IMR-90 (cell line): ENCODE results near the gene SERPINB2. TPM values are rescaled to one million over a fixed set of nuclear protein-coding genes. Genes with fewer than 3 reads are reported as not detected.

ENCODE experiments used
- ATAC-seq: fragments of 200-7000 bp; cut with Tn5 transposase; 2 replicates; pipeline ENCODE4 v1.9.1; 2020; ENCODE audit warnings: low read depth, mild to moderate bottlenecking, moderate library complexity
- BruUV-seq: library from RNA; stranded (reverse); fragments of 400-500 nt; replicated peaks from 2 replicates; lab custom pipeline; 2021; lab: Mats Ljungman, UMichigan
- CTCF ChIA-PET: fragments of 300-600 bp; formaldehyde crosslinking; extraction: SDS; loops from one replicate; lab custom pipeline; 2021; ENCODE audit warnings: antibody characterized with exemption; lab: Yijun Ruan, JAX
- POLR2A ChIA-PET: fragments of 300-600 bp; sonication (Branson Sonifier 250); formaldehyde crosslinking; loops from one replicate; lab custom pipeline; 2022; ENCODE audit warnings: antibody characterized with exemption; ENCODE audit not compliant: unreplicated experiment; lab: Charles Lee
- DNase-seq: peaks from one replicate; pipeline ENCODE4 v3.0.0; 2013
- H2AFZ ChIP-seq: replicated peaks from 2 replicates; pipeline ENCODE3; 2013; ENCODE audit warnings: low read length, mild to moderate bottlenecking; ENCODE audit not compliant: poor library complexity
- H2AK5ac ChIP-seq: 2 replicates; pipeline ENCODE4 v1.6.1; 2013; ENCODE audit warnings: low read depth, low read length, inconsistent platforms
- H2AK9ac ChIP-seq: replicated peaks from 2 replicates; pipeline ENCODE3; 2013; ENCODE audit warnings: mild to moderate bottlenecking, low read depth, low read length, moderate library complexity; ENCODE audit not compliant: poor library complexity
- H2BK120ac ChIP-seq: 2 replicates; pipeline ENCODE4 v1.6.1; 2013; ENCODE audit warnings: low read depth, low read length, inconsistent platforms
- H2BK15ac ChIP-seq: 3 replicates; pipeline ENCODE4 v1.6.1; 2013; ENCODE audit warnings: low read depth, low read length, inconsistent platforms
- H2BK20ac ChIP-seq: 2 replicates; pipeline ENCODE4 v1.6.1; 2013; ENCODE audit warnings: low read depth, mild to moderate bottlenecking, inconsistent platforms, low read length, moderate library complexity
- H2BK5ac ChIP-seq: 2 replicates; pipeline ENCODE4 v1.6.1; 2013; ENCODE audit warnings: mild to moderate bottlenecking, low read depth, low read length, inconsistent platforms; ENCODE audit not compliant: poor library complexity, severe bottlenecking
- H3K14ac ChIP-seq: replicated peaks from 2 replicates; pipeline ENCODE4 v1.6.1; 2013; ENCODE audit warnings: low read depth, low read length, inconsistent platforms
- H3K18ac ChIP-seq: 2 replicates; pipeline ENCODE4 v1.6.1; 2013; ENCODE audit warnings: low read depth, low read length, control low read depth
- H3K23ac ChIP-seq: 2 replicates; pipeline ENCODE4 v1.6.1; 2013; ENCODE audit warnings: low read depth, low read length, inconsistent platforms
- H3K27ac ChIP-seq: 2 replicates; pipeline ENCODE4 v1.5.1; 2013; ENCODE audit warnings: mild to moderate bottlenecking, control low read depth, low read length; ENCODE audit not compliant: insufficient read depth
- H3K27me3 ChIP-seq: 2 replicates; pipeline ENCODE4 v1.6.1; 2013; ENCODE audit warnings: low read length; ENCODE audit not compliant: control insufficient read depth, insufficient read depth
- H3K36me3 ChIP-seq: 2 replicates; pipeline ENCODE4 v1.6.1; 2013; ENCODE audit warnings: low read length, mixed read lengths; ENCODE audit not compliant: control insufficient read depth, insufficient read depth
- H3K4ac ChIP-seq: 2 replicates; pipeline ENCODE4 v1.6.1; 2013; ENCODE audit warnings: low read depth, low read length, inconsistent platforms
- H3K4me1 ChIP-seq: 2 replicates; pipeline ENCODE4 v1.6.1; 2013; ENCODE audit warnings: low read length, mixed read lengths; ENCODE audit not compliant: control insufficient read depth, insufficient read depth
- H3K4me2 ChIP-seq: 2 replicates; pipeline ENCODE4 v1.6.1; 2013; ENCODE audit warnings: low read depth, mild to moderate bottlenecking, control low read depth, low read length, moderate library complexity
- H3K4me3 ChIP-seq: 2 replicates; pipeline ENCODE4 v1.5.1; 2013; ENCODE audit warnings: low read depth, mild to moderate bottlenecking, control low read depth, low read length, moderate library complexity; ENCODE audit not compliant: insufficient read depth
- H3K56ac ChIP-seq: 2 replicates; pipeline ENCODE4 v1.6.1; 2013; ENCODE audit warnings: low read length, inconsistent platforms; ENCODE audit not compliant: insufficient read depth; ENCODE audit errors: extremely low read depth
- H3K79me1 ChIP-seq, 2 experiments: 2 replicates each; pipeline ENCODE4 v1.6.1; 2013; ENCODE audit warnings: low read length in 2 of 2, inconsistent platforms in 1 of 2, low read depth in 1 of 2
- H3K9ac ChIP-seq: 2 replicates; pipeline ENCODE4 v1.6.1; 2013; ENCODE audit warnings: low read depth, low read length, control low read depth
- H3K9me1 ChIP-seq: 2 replicates; pipeline ENCODE4 v1.6.1; 2013; ENCODE audit warnings: low read length, inconsistent platforms; ENCODE audit not compliant: insufficient read depth
- H3K9me3 ChIP-seq: 2 replicates; pipeline ENCODE4 v1.6.1; 2013; ENCODE audit warnings: low read length; ENCODE audit not compliant: control insufficient read depth, insufficient read depth
- H4K20me1 ChIP-seq: 2 replicates; pipeline ENCODE4 v1.6.1; 2013; ENCODE audit warnings: low read length, inconsistent platforms; ENCODE audit not compliant: insufficient read depth
- H4K5ac ChIP-seq: 2 replicates; pipeline ENCODE4 v1.6.1; 2013; ENCODE audit warnings: mild to moderate bottlenecking, low read depth, low read length, control low read depth
- H4K8ac ChIP-seq, 2 experiments: 2 replicates each; pipeline ENCODE4 v1.6.1; 2013; ENCODE audit warnings: low read depth in 2 of 2, low read length in 2 of 2, control low read depth in 1 of 2, inconsistent platforms in 1 of 2
- H4K91ac ChIP-seq: 2 replicates; pipeline ENCODE4 v1.6.1; 2013; ENCODE audit warnings: low read depth, low read length, inconsistent platforms; ENCODE audit not compliant: insufficient read depth
- BHLHE40 ChIP-seq: fragments of 150-350 bp; IDR thresholded peaks from 2 replicates; pipeline ENCODE4 v1.6.1; 2016; ENCODE audit warnings: mild to moderate bottlenecking, low read depth, low read length
- CEBPB ChIP-seq: IDR thresholded peaks from 2 replicates; pipeline ENCODE4 v1.6.1; 2012; ENCODE audit warnings: low read depth, low read length, improper control_type of control experiment
- CHD1 ChIP-seq: IDR thresholded peaks from 2 replicates; pipeline ENCODE4 v1.6.1; 2012; ENCODE audit warnings: low read depth, low read length, improper control_type of control experiment
- ELK1 ChIP-seq: fragments of 150-350 bp; IDR thresholded peaks from 2 replicates; pipeline ENCODE4 v1.6.1; 2016; ENCODE audit warnings: low read depth, mild to moderate bottlenecking, low read length, moderate library complexity, borderline replicate concordance
- FOS ChIP-seq: fragments of 150-350 bp; IDR thresholded peaks from 2 replicates; pipeline ENCODE4 v1.6.1; 2016; ENCODE audit warnings: low read depth, low read length
- MAFK ChIP-seq: IDR thresholded peaks from 2 replicates; pipeline ENCODE4 v1.6.1; 2012; ENCODE audit warnings: low read depth, low read length, improper control_type of control experiment
- MAZ ChIP-seq: IDR thresholded peaks from 2 replicates; pipeline ENCODE4 v1.6.1; 2012; ENCODE audit warnings: low read depth, mild to moderate bottlenecking, low read length, improper control_type of control experiment, moderate library complexity, borderline replicate concordance
- MXI1 ChIP-seq: IDR thresholded peaks from 2 replicates; pipeline ENCODE4 v1.6.1; 2012; ENCODE audit warnings: low read depth, mild to moderate bottlenecking, low read length, moderate library complexity, borderline replicate concordance
- NFE2L2 ChIP-seq: fragments of 150-350 bp; IDR thresholded peaks from 2 replicates; pipeline ENCODE4 v1.6.1; 2016; ENCODE audit warnings: low read depth, mild to moderate bottlenecking, low read length
- POLR2A ChIP-seq: IDR thresholded peaks from 2 replicates; pipeline ENCODE4 v1.6.1; 2012; ENCODE audit warnings: mild to moderate bottlenecking, low read depth, low read length
- RAD21 ChIP-seq: IDR thresholded peaks from 2 replicates; pipeline ENCODE4 v1.6.1; 2012; ENCODE audit warnings: low read length, improper control_type of control experiment
- RCOR1 ChIP-seq: IDR thresholded peaks from 2 replicates; pipeline ENCODE4 v1.6.1; 2012; ENCODE audit warnings: mild to moderate bottlenecking, low read length, improper control_type of control experiment; ENCODE audit not compliant: insufficient replicate concordance
- RFX5 ChIP-seq: IDR thresholded peaks from 2 replicates; pipeline ENCODE4 v1.8.0; 2012; ENCODE audit warnings: low read depth, mild to moderate bottlenecking, low read length, moderate library complexity
- SMC3 ChIP-seq: fragments of 150-350 bp; IDR thresholded peaks from 2 replicates; pipeline ENCODE4 v1.6.1; 2016; ENCODE audit warnings: low read depth, mild to moderate bottlenecking, antibody characterized with exemption, low read length, moderate library complexity
- WGBS, 2 experiments: methylation state at CpG; one replicate each; pipeline versions ENCODE4 v1.1.5 to v1.1.7; 2013; ENCODE audit warnings: missing lambda C conversion rate in 2 of 2; ENCODE audit not compliant: insufficient read length in 1 of 2; ENCODE audit errors: extremely low coverage in 2 of 2; 5-methylcytosine and 5-hydroxymethylcytosine counted together
- dilution Hi-C: fragments of 300-500 bp; cut with HindIII; formaldehyde crosslinking; loops from one replicate; pipeline ENCODE4 v1.14.3; 2018; ENCODE audit warnings: low sequenced_read_pairs; ENCODE audit not compliant: unreplicated experiment
- in situ Hi-C: fragments of 300-500 bp; cut with MboI; formaldehyde crosslinking; loops from 3 replicates; pipeline ENCODE4 v1.14.3; 2019; ENCODE audit warnings: low sequenced_read_pairs, inconsistent platforms, mixed read lengths
- intact Hi-C: fragments of 100-400 bp; cut with micrococcal nuclease; formaldehyde crosslinking; loops from 2 replicates; pipeline ENCODE4 v1.10.0; 2022
- polyA plus RNA-seq, 3 experiments: library from polyadenylated mRNA; depleted of rRNA; stranded (reverse); fragments of >200 nt; gene quantifications; 2 replicates each; pipeline ENCODE4 v1.2.3, GENCODE V29; 2012; ENCODE audit warnings: low replicate concordance in 1 of 3
- total RNA-seq: library from RNA; depleted of rRNA; stranded (reverse); fragments of >200 nt; gene quantifications from 2 replicates; pipeline ENCODE4 v1.2.3, GENCODE V29; 2012
- TF ChIP-seq, protein P1 (sequence below): fragments of 150-350 bp; IDR thresholded peaks from 2 replicates; pipeline ENCODE4 v1.6.1; 2017; ENCODE audit warnings: mild to moderate bottlenecking, antibody characterized with exemption, low read length, low read depth
- TF ChIP-seq, protein P2 (sequence below): conservative IDR thresholded peaks from 2 replicates; pipeline ENCODE4 v1.5.1; 2012; ENCODE audit warnings: mild to moderate bottlenecking, low read depth, low read length, improper control_type of control experiment

Gene SERPINB2
- total and polyA plus RNA-seq, 2 of the 4 experiments (the other 2 are of a cell fraction), result 32.1 to 43.0 TPM

GRCh38 chr18:63908858-63909257, 21.4 kb downstream of the SERPINB2 start:
- intact Hi-C loops (no loop called here), in situ Hi-C loops (no loop called here), dilution Hi-C loops (no loop called here)
- ATAC-seq, result no peak
- Histone ChIP-seq H3K36me3 (no peaks in the 10 kb centered on the region), H3K4me3 (no peak overlapping the region), H3K4me2 (no peak overlapping the region), H3K18ac (no peak overlapping the region), H3K4ac (no peak overlapping the region), H4K20me1 (no peaks in the 10 kb centered on the region), H2AFZ (no peak overlapping the region), H4K8ac (no peak overlapping the region), H2BK20ac (no peak overlapping the region), H3K27ac (no peak overlapping the region), H3K9me3 (no peaks in the 10 kb centered on the region), H3K23ac (no peak overlapping the region), H2BK120ac (no peak overlapping the region), H2BK15ac (no peak overlapping the region), H2AK5ac (no peak overlapping the region), H4K5ac (no peak overlapping the region), H3K14ac (no peak overlapping the region), H3K9ac (no peak overlapping the region), H3K27me3 (no peaks in the 10 kb centered on the region; the same call in 1 of the 2 replicates), H3K56ac (no peak overlapping the region), H3K79me1 (no peaks in the 10 kb centered on the region), H3K9me1 (no peaks in the 10 kb centered on the region), H4K91ac (no peak overlapping the region), H2AK9ac (no peak overlapping the region), H3K4me1 (no peaks in the 10 kb centered on the region), H2BK5ac (no peak overlapping the region)
- ChIA-PET POLR2A (no interaction called here), CTCF (interaction anchor here (0.7 kb wide), 1 partner anchor 28 kb away, joined by 3 read pairs; no protein-coding TSS in a partner anchor)
- no TSS peak for BruUV-seq
- TF ChIP-seq RCOR1 (no peak), CEBPB (no peak), ELK1 (no peak), CHD1 (no peak), RFX5 (no peak), FOS (no peak), SMC3 (no peak), MAFK (no peak), MXI1 (no peak), RAD21 (no peak), NFE2L2 (no peak), BHLHE40 (no peak), MAZ (no peak), POLR2A (no peak)
- TF ChIP-seq, protein P1, sequence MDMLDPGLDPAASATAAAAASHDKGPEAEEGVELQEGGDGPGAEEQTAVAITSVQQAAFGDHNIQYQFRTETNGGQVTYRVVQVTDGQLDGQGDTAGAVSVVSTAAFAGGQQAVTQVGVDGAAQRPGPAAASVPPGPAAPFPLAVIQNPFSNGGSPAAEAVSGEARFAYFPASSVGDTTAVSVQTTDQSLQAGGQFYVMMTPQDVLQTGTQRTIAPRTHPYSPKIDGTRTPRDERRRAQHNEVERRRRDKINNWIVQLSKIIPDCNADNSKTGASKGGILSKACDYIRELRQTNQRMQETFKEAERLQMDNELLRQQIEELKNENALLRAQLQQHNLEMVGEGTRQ, result no peak
- TF ChIP-seq, protein P2, sequence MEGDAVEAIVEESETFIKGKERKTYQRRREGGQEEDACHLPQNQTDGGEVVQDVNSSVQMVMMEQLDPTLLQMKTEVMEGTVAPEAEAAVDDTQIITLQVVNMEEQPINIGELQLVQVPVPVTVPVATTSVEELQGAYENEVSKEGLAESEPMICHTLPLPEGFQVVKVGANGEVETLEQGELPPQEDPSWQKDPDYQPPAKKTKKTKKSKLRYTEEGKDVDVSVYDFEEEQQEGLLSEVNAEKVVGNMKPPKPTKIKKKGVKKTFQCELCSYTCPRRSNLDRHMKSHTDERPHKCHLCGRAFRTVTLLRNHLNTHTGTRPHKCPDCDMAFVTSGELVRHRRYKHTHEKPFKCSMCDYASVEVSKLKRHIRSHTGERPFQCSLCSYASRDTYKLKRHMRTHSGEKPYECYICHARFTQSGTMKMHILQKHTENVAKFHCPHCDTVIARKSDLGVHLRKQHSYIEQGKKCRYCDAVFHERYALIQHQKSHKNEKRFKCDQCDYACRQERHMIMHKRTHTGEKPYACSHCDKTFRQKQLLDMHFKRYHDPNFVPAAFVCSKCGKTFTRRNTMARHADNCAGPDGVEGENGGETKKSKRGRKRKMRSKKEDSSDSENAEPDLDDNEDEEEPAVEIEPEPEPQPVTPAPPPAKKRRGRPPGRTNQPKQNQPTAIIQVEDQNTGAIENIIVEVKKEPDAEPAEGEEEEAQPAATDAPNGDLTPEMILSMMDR, result no peak
- WGBS, 2 experiments, result no CpG with 5 or more reads among the region's 1 CpG
- DNase-seq, result no peak
